Measurements from ENCODE around the gene DAND5. TPM values are rescaled to one million over a fixed set of nuclear protein-coding genes. Genes with fewer than 3 reads are reported as not detected.

Gene DAND5
- polyA plus RNA-seq, 1 experiment = not detected

DNA sequence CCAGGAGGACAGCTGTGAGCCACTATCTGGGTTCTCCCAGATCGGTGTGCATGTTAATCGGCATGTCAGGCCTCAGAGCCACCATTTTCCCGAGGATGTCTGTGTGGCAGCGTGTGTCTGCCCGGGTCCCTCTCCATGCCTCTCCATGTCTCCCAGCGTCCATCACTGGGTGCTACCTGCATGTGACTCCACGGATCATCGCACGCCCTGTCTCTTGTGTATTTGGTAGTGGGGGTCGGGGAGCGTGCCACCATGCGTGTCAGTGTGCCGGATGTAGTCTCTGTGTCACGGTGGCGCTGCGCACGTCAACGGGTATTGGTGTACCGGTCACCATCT, 31.8 kb downstream of the DAND5 start:
- TF ChIP-seq, protein P1, sequence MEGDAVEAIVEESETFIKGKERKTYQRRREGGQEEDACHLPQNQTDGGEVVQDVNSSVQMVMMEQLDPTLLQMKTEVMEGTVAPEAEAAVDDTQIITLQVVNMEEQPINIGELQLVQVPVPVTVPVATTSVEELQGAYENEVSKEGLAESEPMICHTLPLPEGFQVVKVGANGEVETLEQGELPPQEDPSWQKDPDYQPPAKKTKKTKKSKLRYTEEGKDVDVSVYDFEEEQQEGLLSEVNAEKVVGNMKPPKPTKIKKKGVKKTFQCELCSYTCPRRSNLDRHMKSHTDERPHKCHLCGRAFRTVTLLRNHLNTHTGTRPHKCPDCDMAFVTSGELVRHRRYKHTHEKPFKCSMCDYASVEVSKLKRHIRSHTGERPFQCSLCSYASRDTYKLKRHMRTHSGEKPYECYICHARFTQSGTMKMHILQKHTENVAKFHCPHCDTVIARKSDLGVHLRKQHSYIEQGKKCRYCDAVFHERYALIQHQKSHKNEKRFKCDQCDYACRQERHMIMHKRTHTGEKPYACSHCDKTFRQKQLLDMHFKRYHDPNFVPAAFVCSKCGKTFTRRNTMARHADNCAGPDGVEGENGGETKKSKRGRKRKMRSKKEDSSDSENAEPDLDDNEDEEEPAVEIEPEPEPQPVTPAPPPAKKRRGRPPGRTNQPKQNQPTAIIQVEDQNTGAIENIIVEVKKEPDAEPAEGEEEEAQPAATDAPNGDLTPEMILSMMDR (IDR thresholded peaks at IDR 0.05; ENCODE audit: insufficient read depth, low read depth, low read length) = no peak
- ChIA-PET POLR2A (no interaction called here), CTCF (interaction anchor here (3.0 kb wide), 1 partner anchor 60 kb away, joined by 9 read pairs; no protein-coding TSS in a partner anchor)
- Histone ChIP-seq H3K27me3 (ENCODE audit: control insufficient read depth, insufficient read depth, low read length) (no peaks in the 10 kb centered on the region), H3K36me3 (ENCODE audit: control insufficient read depth, insufficient read depth, low read length) (peaks cover 9% of the 10 kb centered on the region), H3K4me3 (ENCODE audit: low read depth, low read length) (no peak overlapping the region)
- no peak for DNase-seq (ENCODE audit: low read depth)

DNA sequence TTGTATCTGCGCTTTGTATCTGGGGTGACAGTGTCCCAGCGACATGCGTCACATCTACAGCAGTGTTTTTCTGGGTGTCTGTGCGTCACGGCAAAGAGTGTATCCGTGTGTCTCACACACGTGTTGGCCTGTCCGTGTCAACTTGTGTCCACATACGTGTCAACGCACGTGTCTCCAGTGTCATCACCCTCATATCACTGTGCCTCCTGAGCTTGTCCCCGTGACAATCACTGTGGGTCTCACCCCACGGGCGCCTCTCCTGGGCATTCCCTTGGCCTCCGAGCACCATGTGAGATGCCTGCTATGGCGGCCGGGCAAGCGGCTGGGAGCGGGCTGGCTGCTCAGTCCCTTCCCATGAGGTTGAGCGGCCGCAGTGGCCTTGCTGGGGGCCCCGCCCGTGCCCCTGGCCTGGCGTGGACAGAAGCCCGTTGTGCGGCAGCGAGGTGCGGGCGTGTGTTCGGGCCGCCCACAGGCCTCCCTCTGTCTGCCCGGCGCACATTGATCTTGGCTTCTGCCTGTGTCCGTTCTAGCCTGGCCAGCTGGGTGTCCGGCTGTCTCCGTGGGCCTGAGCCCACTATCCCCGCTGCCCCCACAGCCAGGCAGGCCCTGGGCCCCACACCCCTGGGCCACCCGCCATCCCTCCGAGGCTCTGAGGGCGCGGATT, 32.3 kb downstream of the DAND5 start:
- ChIA-PET POLR2A (no interaction called here), CTCF (interaction anchor here (3.0 to 5.4 kb wide), 2 partner anchors 59 to 60 kb away, joined by 9 to 23 read pairs; no protein-coding TSS in a partner anchor)
- no peak for DNase-seq (ENCODE audit: low read depth)
- no peaks in the 10 kb centered on the region for H3K27me3 ChIP-seq (ENCODE audit: control insufficient read depth, insufficient read depth, low read length)
- TF ChIP-seq, protein P1 (IDR thresholded peaks at IDR 0.05; ENCODE audit: insufficient read depth, low read depth, low read length) = no peak
- peak overlapping the region; percentile 23; the same call in 1 of the 2 replicates for H3K4me3 ChIP-seq (ENCODE audit: low read depth, low read length)
- peaks cover 7% of the 10 kb centered on the region for H3K36me3 ChIP-seq (ENCODE audit: control insufficient read depth, insufficient read depth, low read length)

DNA sequence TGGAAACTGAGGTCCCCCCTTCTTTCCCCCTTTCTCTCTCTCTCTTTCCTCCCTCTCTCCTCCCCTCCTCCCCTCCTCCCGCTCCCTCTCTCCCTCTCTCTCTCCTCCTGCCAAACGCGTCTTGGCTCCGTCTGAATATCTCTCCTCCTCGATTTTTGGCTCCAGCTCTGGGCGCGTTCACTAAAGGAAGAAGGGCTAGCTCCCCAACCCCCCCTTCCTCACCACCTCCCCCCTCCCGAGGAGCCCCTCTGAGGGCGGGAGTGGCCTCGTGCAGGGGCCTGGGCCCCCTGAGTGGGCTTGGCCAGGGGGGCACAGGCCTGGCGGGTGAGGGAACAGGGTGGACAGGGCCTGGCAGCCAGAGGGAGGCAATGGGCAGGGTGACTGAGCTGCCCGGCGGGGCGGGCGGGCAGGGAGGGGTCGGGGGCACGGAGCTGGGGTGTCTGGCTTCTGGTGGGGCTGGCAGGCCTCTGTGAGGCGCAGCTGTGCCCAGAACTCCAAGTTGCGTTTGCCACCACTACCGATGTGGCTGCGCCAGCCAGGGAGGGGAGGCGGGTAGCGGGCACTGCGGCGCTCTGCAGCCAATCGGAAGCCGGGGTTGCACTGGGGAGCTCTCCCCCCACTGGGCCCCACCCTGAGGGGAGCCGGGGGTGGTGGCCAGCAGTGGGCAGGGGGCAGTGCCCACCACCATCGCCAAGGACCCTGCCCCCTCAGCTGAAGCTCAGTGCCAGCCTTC, 33.0 kb downstream of the DAND5 start:
- CTCF ChIA-PET = interaction anchor here (0.6 to 5.4 kb wide), 3 partner anchors 19 to 465 kb away, joined by 3 to 23 read pairs (median 3); no protein-coding TSS in a partner anchor
- Histone ChIP-seq H3K36me3 (ENCODE audit: control insufficient read depth, insufficient read depth, low read length) (peaks cover 6% of the 10 kb centered on the region), H3K27me3 (ENCODE audit: control insufficient read depth, insufficient read depth, low read length) (no peaks in the 10 kb centered on the region), H3K4me3 (ENCODE audit: low read depth, low read length) (peak overlapping the region; percentile 23; the same call in 1 of the 2 replicates)
- no peak for DNase-seq (ENCODE audit: low read depth)
- TF ChIP-seq, protein P1 (IDR thresholded peaks at IDR 0.05; ENCODE audit: insufficient read depth, low read depth, low read length) = 0 out of 2 replicates have a peak, but pooled peaks have one; percentile 4
- POLR2A ChIA-PET = no interaction called here

GRCh38 chr19:13003081-13003480, 33.7 kb downstream of the DAND5 start:
- TF ChIP-seq, protein P1 (IDR thresholded peaks at IDR 0.05; ENCODE audit: insufficient read depth, low read depth, low read length) = no peak
- POLR2A ChIA-PET = no interaction called here
- H3K4me3 ChIP-seq (ENCODE audit: low read depth, low read length) = no peak overlapping the region
- DNase-seq (ENCODE audit: low read depth) = no peak
- H3K27me3 ChIP-seq (ENCODE audit: control insufficient read depth, insufficient read depth, low read length) = no peaks in the 10 kb centered on the region
- CTCF ChIA-PET = interaction anchor here (0.6 to 5.4 kb wide), 2 partner anchors 58 to 466 kb away, joined by 3 to 23 read pairs; no protein-coding TSS in a partner anchor
- peaks cover 6% of the 10 kb centered on the region for H3K36me3 ChIP-seq (ENCODE audit: control insufficient read depth, insufficient read depth, low read length)

DNA sequence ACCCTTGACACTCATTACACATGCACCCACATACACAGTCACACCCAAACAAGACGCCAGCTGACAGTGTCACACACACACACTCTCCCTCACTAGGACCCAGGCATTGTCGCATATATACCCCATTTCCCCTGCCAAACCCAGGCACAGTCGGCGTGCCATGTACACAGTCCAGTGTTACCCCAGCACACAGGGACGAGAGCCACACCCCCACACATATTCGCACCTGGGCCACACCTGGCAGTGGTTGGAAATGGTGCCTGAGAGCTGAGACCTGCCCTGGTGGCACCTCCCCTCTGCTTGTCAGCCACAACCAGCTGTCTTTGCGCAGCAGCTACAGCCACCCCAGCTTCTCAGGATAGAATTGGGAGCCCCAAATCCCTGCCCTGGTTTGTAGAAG, 34.9 kb downstream of the DAND5 start:
- ChIA-PET CTCF (interaction anchor here (1.8 to 5.4 kb wide), 3 partner anchors 14 to 57 kb away, joined by 6 to 23 read pairs (median 8); no protein-coding TSS in a partner anchor), POLR2A (no interaction called here)
- H3K4me3 ChIP-seq (ENCODE audit: low read depth, low read length) = no peak overlapping the region
- DNase-seq (ENCODE audit: low read depth) = no peak
- TF ChIP-seq, protein P1 (IDR thresholded peaks at IDR 0.05; ENCODE audit: insufficient read depth, low read depth, low read length) = no peak
- H3K36me3 ChIP-seq (ENCODE audit: control insufficient read depth, insufficient read depth, low read length) = peaks cover 5% of the 10 kb centered on the region; the same call in 1 of the 2 replicates
- no peaks in the 10 kb centered on the region for H3K27me3 ChIP-seq (ENCODE audit: control insufficient read depth, insufficient read depth, low read length)

All from BJ (cell line).